Endothelial cell of umbilical vein (primary cell): ENCODE data around the gene SDE2. TPM values are rescaled to one million over a fixed set of nuclear protein-coding genes. Genes with fewer than 3 reads are reported as not detected.

Source experiments
- BruUV-seq: library from RNA; stranded (reverse); fragments of 400-500 nt; replicated peaks from 2 replicates; lab custom pipeline; 2021; lab: Mats Ljungman, UMichigan
- CTCF ChIA-PET: fragments of 300-600, 350-600 bp; sonication (Branson Sonifier 250); formaldehyde crosslinking; loops from one replicate; lab custom pipeline; 2021; ENCODE audit warnings: antibody characterized with exemption, inconsistent platforms; lab: Charles Lee
- POLR2A ChIA-PET: fragments of 300-600, 350-600 bp; sonication (Branson Sonifier 250); formaldehyde crosslinking; loops from one replicate; lab custom pipeline; 2021; ENCODE audit warnings: antibody characterized with exemption, inconsistent platforms; lab: Charles Lee
- DNase-seq: peaks from one replicate; pipeline ENCODE4 v3.0.0-alpha.2; 2011; ENCODE audit warnings: low read depth, low spot score
- FAIRE-seq: peaks from 2 replicates; lab custom pipeline; 2011; peaks lifted over from hg19 to GRCh38; lab: Jason Lieb, UNC
- H2AFZ ChIP-seq: 2 replicates; pipeline ENCODE4 v1.6.0; 2012; ENCODE audit warnings: low read depth, low read length, control low read depth, inconsistent platforms
- H3K27ac ChIP-seq: 2 replicates; pipeline ENCODE4 v1.5.1; 2011; ENCODE audit warnings: low read depth, mild to moderate bottlenecking, control low read depth, low read length, moderate library complexity; ENCODE audit not compliant: insufficient read depth
- H3K27me3 ChIP-seq, 2 experiments: 2 replicates each; pipeline versions ENCODE4 v1.6.0 to v1.6.1; 2011; ENCODE audit warnings: low read length in 2 of 2, mixed read lengths in 1 of 2; ENCODE audit not compliant: control insufficient read depth in 2 of 2, insufficient read depth in 2 of 2
- H3K36me3 ChIP-seq, 2 experiments: 2 replicates in 1 of 2; 3 replicates in 1 of 2; pipeline ENCODE4 v1.5.1; 2011; ENCODE audit warnings: low read length in 2 of 2, mild to moderate bottlenecking in 1 of 2, moderate library complexity in 1 of 2; ENCODE audit not compliant: control insufficient read depth in 2 of 2, insufficient read depth in 2 of 2; ENCODE audit errors: extremely low read depth in 1 of 2
- H3K4me1 ChIP-seq: 3 replicates; pipeline ENCODE4 v1.5.1; 2011; ENCODE audit warnings: mild to moderate bottlenecking, low read length; ENCODE audit not compliant: control insufficient read depth, insufficient read depth; ENCODE audit errors: extremely low read depth
- H3K4me2 ChIP-seq: 2 replicates; pipeline ENCODE4 v1.6.1; 2011; ENCODE audit warnings: low read length, control low read depth, mixed read lengths; ENCODE audit not compliant: insufficient read depth
- H3K4me3 ChIP-seq, 3 experiments: fragments of 200-600 bp in 1 of 3; sonication (generic), shearing (Covaris generic) in 1 of 3; replicated peaks in 1 of 3; 2 replicates each; pipeline ENCODE4 v1.5.1; 2011 to 2016; ENCODE audit warnings: control low read depth in 3 of 3, low read length in 3 of 3, mild to moderate bottlenecking in 2 of 3, inconsistent platforms in 1 of 3, low read depth in 1 of 3, moderate library complexity in 1 of 3; ENCODE audit not compliant: insufficient read depth in 1 of 3
- H3K79me2 ChIP-seq: 2 replicates; pipeline ENCODE4 v1.6.0; 2012; ENCODE audit warnings: low read length, inconsistent platforms; ENCODE audit not compliant: control insufficient read depth, insufficient read depth
- H3K9ac ChIP-seq: replicated peaks from 2 replicates; pipeline ENCODE3; 2011; ENCODE audit warnings: low read length, control low read depth; ENCODE audit not compliant: insufficient read depth; ENCODE audit errors: extremely low read depth
- H3K9me1 ChIP-seq: replicated peaks from 3 replicates; pipeline ENCODE4 v1.6.0; 2011; ENCODE audit warnings: mild to moderate bottlenecking, low read length; ENCODE audit not compliant: control insufficient read depth, insufficient read depth; ENCODE audit errors: extremely low read depth
- H3K9me3 ChIP-seq: replicated peaks from 2 replicates; pipeline ENCODE4 v1.5.1; 2012; ENCODE audit warnings: low read length, inconsistent platforms; ENCODE audit not compliant: control insufficient read depth, insufficient read depth
- H4K20me1 ChIP-seq: replicated peaks from 2 replicates; pipeline ENCODE3; 2011; ENCODE audit warnings: mild to moderate bottlenecking, low read length; ENCODE audit not compliant: control insufficient read depth, insufficient read depth; ENCODE audit errors: extremely low read depth
- CTCF ChIP-seq, 2 donors: IDR thresholded peaks; 1 replicate in 1 of 2; 2 replicates in 1 of 2; pipeline ENCODE4 v1.5.1; 2011; ENCODE audit warnings: low read length in 2 of 2, mild to moderate bottlenecking in 2 of 2, moderate library complexity in 2 of 2, control low read depth in 1 of 2, inconsistent platforms in 1 of 2, low read depth in 1 of 2; ENCODE audit not compliant: insufficient read depth in 1 of 2; ENCODE audit errors: extremely low read depth in 1 of 2
- EZH2 ChIP-seq: IDR thresholded peaks from 2 replicates; pipeline ENCODE4 v1.6.1; 2012; ENCODE audit warnings: borderline replicate concordance, low read depth, mild to moderate bottlenecking, moderate library complexity, low read length, inconsistent platforms; ENCODE audit not compliant: severe bottlenecking
- FOS ChIP-seq: IDR thresholded peaks from 2 replicates; pipeline ENCODE4 v1.6.1; 2011; ENCODE audit warnings: mild to moderate bottlenecking, low read length, moderate library complexity, borderline replicate concordance; ENCODE audit not compliant: insufficient read depth
- GATA2 ChIP-seq: IDR thresholded peaks from 2 replicates; pipeline ENCODE4 v1.7.0; 2011; ENCODE audit warnings: low read depth, mild to moderate bottlenecking, moderate library complexity, mixed read lengths, low read length; ENCODE audit not compliant: insufficient read length, insufficient read depth
- JUN ChIP-seq: IDR thresholded peaks from 2 replicates; pipeline ENCODE4 v1.6.1; 2011; ENCODE audit warnings: borderline replicate concordance, low read depth; ENCODE audit not compliant: insufficient read length, insufficient read depth
- MAX ChIP-seq: IDR thresholded peaks from 2 replicates; pipeline ENCODE4 v1.6.1; 2011; ENCODE audit not compliant: insufficient read depth, insufficient read length
- MYC ChIP-seq: IDR thresholded peaks from one replicate; pipeline ENCODE4 v1.6.1; 2011; ENCODE audit warnings: mild to moderate bottlenecking, low read depth, low read length
- POLR2A ChIP-seq: IDR thresholded peaks from 2 replicates; pipeline ENCODE4 v1.6.1; 2012; ENCODE audit warnings: low read depth, mild to moderate bottlenecking, control low read depth, low read length
- POLR2AphosphoS5 ChIP-seq: IDR thresholded peaks from 2 replicates; pipeline ENCODE4 v1.6.1; 2012; ENCODE audit warnings: low read depth, mild to moderate bottlenecking, control low read depth, low read length, moderate library complexity; ENCODE audit not compliant: insufficient read depth
- dilution Hi-C: fragments of 300-500 bp; cut with MboI; formaldehyde crosslinking; loops from one replicate; pipeline ENCODE4 v1.15.0; 2019; ENCODE audit warnings: low sequenced_read_pairs; ENCODE audit not compliant: extremely low pct_ligation_motif_present
- intact Hi-C: fragments of 100-400 bp; cut with micrococcal nuclease; formaldehyde crosslinking; loops from one replicate; pipeline ENCODE4 v1.10.0; 2022
- polyA plus RNA-seq, 4 experiments: library from polyadenylated mRNA; depleted of rRNA in 3 of 4; stranded (reverse) in 3 of 4; unstranded in 1 of 4; fragments of >200 nt; gene quantifications; 2 replicates each; pipeline versions ENCODE4 v1.2.1 to v1.2.3, GENCODE V29; 2011 to 2012; ENCODE audit warnings: missing spikeins in 1 of 4
- total RNA-seq: library from RNA; stranded (reverse); gene quantifications from 2 replicates; pipeline ENCODE4 v1.2.3, GENCODE V29; 2021

The SDE2 gene
- total and polyA plus RNA-seq, 2 donors (not counting 3 experiments of a cell fraction or from before 2014, with no cell fraction given): 11.9 to 16.1 TPM

- POLR2A ChIA-PET: no interaction called here
- H3K79me2 ChIP-seq: no peaks in the 10 kb centered on the region
- FAIRE-seq (no peak), DNase-seq (no peak)
- CTCF ChIA-PET: no interaction called here
- H3K4me3 ChIP-seq: no peak overlapping the region
- intact Hi-C loops (no loop called here), dilution Hi-C loops (no loop called here)
- H3K4me2 ChIP-seq: no peak overlapping the region
- no peaks in the 10 kb centered on the region for H3K9me1 ChIP-seq
- no peaks in the 10 kb centered on the region for H3K9me3 ChIP-seq
- no peaks in the 10 kb centered on the region for H4K20me1 ChIP-seq
- H3K9ac ChIP-seq: no peak overlapping the region
- no peak overlapping the region for H2AFZ ChIP-seq
- H3K36me3 ChIP-seq: no peaks in the 10 kb centered on the region
- H3K27me3 ChIP-seq: peaks cover 5 to 9% of the 10 kb centered on the region in 2 experiments
- BruUV-seq: no TSS peak
- TF ChIP-seq POLR2A: no peak
- no peak for TF ChIP-seq JUN
- TF ChIP-seq POLR2AphosphoS5: no peak
- TF ChIP-seq CTCF (IDR thresholded peaks at IDR 0.05; ENCODE audit: extremely low read depth in 1 of 2, insufficient read depth in 1 of 2, low read depth in 1 of 2, low read length in 2 of 2): no peak
- no peak for TF ChIP-seq MAX
- TF ChIP-seq MYC: no peak
- no peak for TF ChIP-seq FOS
- no peak for TF ChIP-seq GATA2
- no peak for TF ChIP-seq EZH2
- H3K27ac ChIP-seq: no peak overlapping the region
- H3K4me1 ChIP-seq: no peaks in the 10 kb centered on the region
Observed at GRCh38 chr1:226017070-226017469, 17.9 kb upstream of the SDE2 start.
